H1 (cell line): ENCODE data around the gene SHROOM3. TPM values are rescaled to one million over a fixed set of nuclear protein-coding genes. Genes with fewer than 3 reads are reported as not detected.

Experiments used
- CTCF ChIA-PET: fragments of 300-600 bp; sonication (Branson Sonifier 250); formaldehyde crosslinking; loops from one replicate; lab custom pipeline; 2021; ENCODE audit not compliant: partially characterized antibody; lab: Charles Lee
- POLR2A ChIA-PET: fragments of 300-600 bp; sonication (Branson Sonifier 250); formaldehyde crosslinking; loops from one replicate; lab custom pipeline; 2021; ENCODE audit warnings: inconsistent platforms; ENCODE audit not compliant: partially characterized antibody; lab: Charles Lee
- DNase-seq, 2 experiments: peaks; one replicate each; pipeline versions ENCODE4 v3.0.0 to v3.0.0-alpha.2; 2010 to 2022; ENCODE audit warnings: low spot score in 2 of 2, low read depth in 1 of 2, mixed read lengths in 1 of 2
- FAIRE-seq: peaks from 2 replicates; lab custom pipeline; 2011; peaks lifted over from hg19 to GRCh38; lab: Jason Lieb, UNC
- H2AFZ ChIP-seq: 2 replicates; pipeline ENCODE4 v1.8.1; 2012; ENCODE audit warnings: low read length, inconsistent platforms
- H2AK5ac ChIP-seq: 2 replicates; pipeline ENCODE4 v1.6.1; 2013; ENCODE audit warnings: low read depth, low read length
- H2BK120ac ChIP-seq: replicated peaks from 2 replicates; pipeline ENCODE3; 2013; ENCODE audit warnings: low read depth, low read length, inconsistent platforms
- H2BK12ac ChIP-seq: 2 replicates; pipeline ENCODE4 v1.6.1; 2013; ENCODE audit warnings: low read depth, low read length
- H2BK15ac ChIP-seq: 2 replicates; pipeline ENCODE4 v1.6.1; 2013; ENCODE audit warnings: low read length
- H2BK20ac ChIP-seq: 2 replicates; pipeline ENCODE4 v1.6.1; 2013; ENCODE audit warnings: low read length
- H2BK5ac ChIP-seq: 2 replicates; pipeline ENCODE4 v1.6.1; 2013; ENCODE audit warnings: low read depth, low read length
- H3K14ac ChIP-seq: 2 replicates; pipeline ENCODE4 v1.6.1; 2013; ENCODE audit warnings: inconsistent platforms; ENCODE audit not compliant: insufficient read length
- H3K18ac ChIP-seq: 2 replicates; pipeline ENCODE4 v1.6.1; 2013; ENCODE audit warnings: low read length; ENCODE audit errors: extremely low read depth
- H3K23ac ChIP-seq: 2 replicates; pipeline ENCODE4 v1.6.1; 2013; ENCODE audit warnings: inconsistent platforms; ENCODE audit not compliant: insufficient read length
- H3K23me2 ChIP-seq: 2 replicates; pipeline ENCODE4 v1.6.1; 2013; ENCODE audit warnings: low read depth, low read length
- H3K27ac ChIP-seq: 2 replicates; pipeline ENCODE4 v1.6.1; 2011; ENCODE audit warnings: low read depth, low read length, inconsistent platforms
- H3K27me3 ChIP-seq, 4 experiments: replicated peaks in 1 of 4; 1 replicate in 1 of 4; 2 replicates in 3 of 4; pipeline versions ENCODE4 v1.6.1 to v1.8.1; 2011 to 2013; ENCODE audit warnings: low read length in 3 of 4, mild to moderate bottlenecking in 3 of 4, inconsistent platforms in 2 of 4, mixed read lengths in 2 of 4, moderate library complexity in 1 of 4; ENCODE audit not compliant: control insufficient read depth in 3 of 4, insufficient read depth in 3 of 4; ENCODE audit errors: extremely low read depth in 1 of 4
- H3K36me3 ChIP-seq, 4 experiments: 2 replicates each; pipeline versions ENCODE4 v1.6.1 to v1.8.1; 2011 to 2013; ENCODE audit warnings: mild to moderate bottlenecking in 4 of 4, low read length in 3 of 4, moderate library complexity in 2 of 4, control low read depth in 1 of 4, inconsistent platforms in 1 of 4; ENCODE audit not compliant: insufficient read depth in 4 of 4, control insufficient read depth in 2 of 4
- H3K4ac ChIP-seq: replicated peaks from 2 replicates; pipeline ENCODE3; 2013; ENCODE audit warnings: low read length, low read depth, mixed read lengths, inconsistent platforms; ENCODE audit not compliant: insufficient read length
- H3K4me1 ChIP-seq, 4 experiments: replicated peaks in 1 of 4; 1 replicate in 1 of 4; 2 replicates in 3 of 4; pipeline versions ENCODE4 v1.6.1 to v1.8.1; 2011 to 2013; ENCODE audit warnings: low read length in 3 of 4, inconsistent platforms in 2 of 4, mixed read lengths in 1 of 4; ENCODE audit not compliant: insufficient read depth in 4 of 4, control insufficient read depth in 3 of 4
- H3K4me2 ChIP-seq, 2 experiments: 2 replicates each; pipeline versions ENCODE4 v1.6.1 to v1.8.1; 2011 to 2013; ENCODE audit warnings: low read depth in 2 of 2, low read length in 2 of 2, control low read depth in 1 of 2, inconsistent platforms in 1 of 2, mild to moderate bottlenecking in 1 of 2; ENCODE audit not compliant: insufficient read depth in 1 of 2
- H3K4me3 ChIP-seq, 4 experiments: fragments of 200-600, 300-600 bp in 1 of 4; sonication (generic), shearing (Covaris generic), sonication (Bioruptor Twin) in 1 of 4; 2 replicates each; pipeline versions ENCODE4 v1.5.1 to v1.8.1; 2011 to 2016; ENCODE audit warnings: low read length in 4 of 4, low read depth in 3 of 4, control low read depth in 2 of 4, inconsistent platforms in 2 of 4, mild to moderate bottlenecking in 2 of 4, mixed read lengths in 1 of 4, moderate library complexity in 1 of 4; ENCODE audit not compliant: insufficient read depth in 2 of 4; ENCODE audit errors: extremely low read depth in 1 of 4
- H3K56ac ChIP-seq: replicated peaks from 2 replicates; pipeline ENCODE3; 2013; ENCODE audit warnings: low read depth, mild to moderate bottlenecking, mixed read lengths, low read length, inconsistent platforms; ENCODE audit not compliant: insufficient read length
- H3K79me1 ChIP-seq: 2 replicates; pipeline ENCODE4 v1.6.1; 2013; ENCODE audit warnings: low read depth, low read length, control low read depth
- H3K79me2 ChIP-seq, 2 experiments: 2 replicates each; pipeline versions ENCODE4 v1.6.1 to v1.8.1; 2012 to 2013; ENCODE audit warnings: low read length in 2 of 2, mild to moderate bottlenecking in 2 of 2, inconsistent platforms in 1 of 2; ENCODE audit not compliant: insufficient read depth in 2 of 2, control insufficient read depth in 1 of 2
- H3K9ac ChIP-seq, 4 experiments: replicated peaks in 1 of 4; 1 replicate in 1 of 4; 2 replicates in 3 of 4; pipeline versions ENCODE4 v1.6.1 to v1.8.1; 2011 to 2013; ENCODE audit warnings: low read depth in 3 of 4, low read length in 3 of 4, control low read depth in 2 of 4, mild to moderate bottlenecking in 2 of 4, moderate library complexity in 2 of 4, inconsistent platforms in 1 of 4; ENCODE audit errors: extremely low read depth in 1 of 4
- H3K9me3 ChIP-seq, 2 experiments: 2 replicates each; pipeline versions ENCODE4 v1.6.1 to v1.8.1; 2012 to 2013; ENCODE audit warnings: mild to moderate bottlenecking in 2 of 2, moderate library complexity in 2 of 2, control low read depth in 1 of 2, inconsistent platforms in 1 of 2, low read depth in 1 of 2, low read length in 1 of 2, mixed read lengths in 1 of 2; ENCODE audit not compliant: insufficient read depth in 2 of 2
- H4K20me1 ChIP-seq, 2 experiments: replicated peaks in 1 of 2; 2 replicates each; pipeline versions ENCODE3 to v1.8.1; 2011 to 2013; ENCODE audit warnings: inconsistent platforms in 2 of 2, low read length in 2 of 2, mild to moderate bottlenecking in 1 of 2; ENCODE audit not compliant: insufficient read depth in 2 of 2, control insufficient read depth in 1 of 2
- H4K5ac ChIP-seq: 2 replicates; pipeline ENCODE4 v1.6.1; 2013; ENCODE audit warnings: low read length, low read depth, mixed read lengths, inconsistent platforms; ENCODE audit not compliant: insufficient read length
- H4K8ac ChIP-seq: 2 replicates; pipeline ENCODE4 v1.8.0; 2013; ENCODE audit warnings: mild to moderate bottlenecking, moderate library complexity, low read length, inconsistent platforms; ENCODE audit not compliant: insufficient read depth; ENCODE audit errors: extremely low read depth
- H4K91ac ChIP-seq: replicated peaks from 2 replicates; pipeline ENCODE3; 2013; ENCODE audit warnings: low read length, mixed read lengths, inconsistent platforms; ENCODE audit not compliant: insufficient read length
- TBP ChIP-seq: IDR thresholded peaks from 2 replicates; pipeline ENCODE4 v1.6.1; 2011; ENCODE audit warnings: low read depth, low read length, improper control_type of control experiment
- WGBS, 2 experiments: shearing (Covaris generic) in 1 of 2; methylation state at CpG; one replicate each; pipeline versions ENCODE4 v1.1.6 to v1.1.7; 2013 to 2015; ENCODE audit warnings: low lambda C conversion rate in 2 of 2, mixed read lengths in 2 of 2, inconsistent platforms in 1 of 2, low coverage in 1 of 2, missing lambda C conversion rate in 1 of 2; ENCODE audit not compliant: insufficient replicate concordance in 2 of 2, insufficient coverage in 1 of 2, insufficient read length in 1 of 2; ENCODE audit errors: extremely low coverage in 1 of 2, missing lambda C conversion rate in 1 of 2; 5-methylcytosine and 5-hydroxymethylcytosine counted together
- polyA plus RNA-seq, 7 experiments: library from polyadenylated mRNA; depleted of rRNA in 3 of 7; stranded (reverse) in 5 of 7; unstranded in 2 of 7; fragments of >200 nt in 5 of 7; fragments of 200-250 nt in 2 of 7; gene quantifications; 1 replicate in 5 of 7; 2 replicates in 1 of 7; 4 replicates in 1 of 7; pipeline versions ENCODE4 v1.2.1 to v1.2.3, GENCODE V29; 2011 to 2013; ENCODE audit warnings: missing spikeins in 2 of 7, mixed read lengths in 2 of 7
- total RNA-seq: library from RNA; stranded (reverse); fragmentation: NEBNext Ultra II Directional; extraction: Animal tissue kit (Norgen Biotek cat#: 25700); gene quantifications from 2 replicates; pipeline ENCODE4 v1.2.1, GENCODE V29; 2021

Gene SHROOM3
- total and polyA plus RNA-seq, 2 of the 8 experiments (the other 6 are each of a cell fraction or from before 2014, with no cell fraction given), result 15.8 to 34.0 TPM

DNA sequence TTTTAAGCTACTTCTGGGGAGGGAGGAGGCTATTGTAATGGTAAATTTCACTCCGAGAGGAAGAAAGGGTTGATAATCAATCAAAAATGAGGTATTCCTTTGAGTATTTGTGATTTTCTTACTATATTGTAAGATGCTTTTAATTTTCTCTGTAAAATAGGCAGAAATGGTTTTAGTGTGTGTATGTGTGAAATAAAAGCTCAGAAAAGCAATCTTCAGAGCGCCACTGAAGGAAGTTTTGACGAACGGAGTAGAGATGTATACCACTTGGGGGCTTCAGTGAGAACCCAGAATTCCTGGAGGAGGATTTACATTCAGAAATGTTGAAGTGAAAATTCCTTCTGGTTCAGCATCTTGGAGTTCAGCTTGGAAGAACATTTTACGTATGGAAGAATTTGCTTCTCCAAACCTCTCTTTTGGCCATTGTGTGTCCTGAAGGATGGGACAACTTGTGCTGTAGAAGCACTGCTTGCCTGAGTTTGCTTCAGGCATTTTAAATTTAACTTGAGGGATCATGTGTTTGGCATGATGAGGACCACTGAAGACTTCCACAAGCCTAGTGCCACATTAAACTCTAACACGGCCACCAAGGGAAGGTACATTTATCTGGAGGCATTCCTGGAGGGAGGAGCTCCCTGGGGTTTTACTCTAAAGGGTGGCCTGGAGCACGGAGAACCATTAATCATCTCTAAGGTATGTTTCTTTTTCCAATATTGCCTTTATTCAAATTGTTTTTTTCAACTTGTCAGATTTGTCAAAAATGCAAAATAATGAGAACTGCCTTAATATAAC, 695 bp downstream of the SHROOM3 start:
- H4K8ac ChIP-seq, result no peak overlapping the region
- H2BK20ac ChIP-seq, result peak overlapping the region; percentile 63; the same call in 1 of the 2 replicates
- DNase-seq (no peak), FAIRE-seq (no peak)
- H2BK5ac ChIP-seq, result peak overlapping the region; percentile 49; the same call in 1 of the 2 replicates
- H2BK12ac ChIP-seq, result peak overlapping the region; percentile 10; the same call in 1 of the 2 replicates
- H3K4me3 ChIP-seq, result peak overlapping the region; percentile 30 to 60 (median 42)
- no peaks in the 10 kb centered on the region for H3K27me3 ChIP-seq
- peak overlapping the region; percentile 60 to 96 for H3K4me2 ChIP-seq
- H2BK15ac ChIP-seq, result no peak overlapping the region
- H3K9me3 ChIP-seq, result no peaks in the 10 kb centered on the region
- 0 out of 4 replicates have a peak, but pooled peaks cover 0 to 4% of the 10 kb centered on the region in 2 experiments for H3K79me2 ChIP-seq
- H3K18ac ChIP-seq, result peak overlapping the region; percentile 48; the same call in 1 of the 2 replicates
- peak overlapping the region; percentile 21 for H2BK120ac ChIP-seq
- peaks cover 0 to 4% (median 0%) of the 10 kb centered on the region in 4 experiments; a peak in 2 of 8 replicates for H3K36me3 ChIP-seq
- no peak overlapping the region for H3K56ac ChIP-seq
- H3K27ac ChIP-seq, result peak overlapping the region; percentile 60
- no peak overlapping the region for H2AK5ac ChIP-seq
- H2AFZ ChIP-seq, result peak overlapping the region; percentile 45; the same call in 1 of the 2 replicates
- peak overlapping the region in 3 of 4 experiments; percentile 9 to 49 (median 35); a peak in 6 of 7 replicates for H3K9ac ChIP-seq
- H4K5ac ChIP-seq, result peak overlapping the region; percentile 60
- no peak overlapping the region for H3K23ac ChIP-seq
- H3K4me1 ChIP-seq, result peaks cover 0 to 12% (median 8%) of the 10 kb centered on the region in 4 experiments; a peak in 4 of 7 replicates
- no peaks in the 10 kb centered on the region for H4K20me1 ChIP-seq
- no peaks in the 10 kb centered on the region for H3K79me1 ChIP-seq
- 15% methylated on average over 7 of the region's 7 CpGs; no CpG with 5 or more reads in 1 of the 2 experiments for WGBS, 2 experiments
- no peak overlapping the region for H3K4ac ChIP-seq
- ChIA-PET CTCF (interaction anchor here (0.5 to 17.5 kb wide), 15 partner anchors 8 to 344 kb away, joined by 3 to 314 read pairs (median 4); no protein-coding TSS in a partner anchor), POLR2A (interaction anchor here (0.8 to 2.4 kb wide), 15 partner anchors 9 to 327 kb away, joined by 3 to 15 read pairs (median 3); no protein-coding TSS in a partner anchor)
- 0 out of 2 replicates have a peak, but pooled peaks cover 3% of the 10 kb centered on the region for H3K23me2 ChIP-seq
- H4K91ac ChIP-seq, result peak overlapping the region; percentile 38
- H3K14ac ChIP-seq, result no peak overlapping the region
- no peak for TF ChIP-seq TBP
